Astrocyte (in vitro differentiated cells and primary cell): ENCODE measurements around the gene SPRED2. TPM values are rescaled to one million over a fixed set of nuclear protein-coding genes. Genes with fewer than 3 reads are reported as not detected.

Experiments used
- DNase-seq: peaks from one replicate; pipeline ENCODE4 v3.0.0-alpha.2; 2010; ENCODE audit warnings: low read depth
- FAIRE-seq: peaks from 2 replicates; lab custom pipeline; 2011; peaks lifted over from hg19 to GRCh38; lab: Jason Lieb, UNC
- H2AFZ ChIP-seq: 2 replicates; pipeline ENCODE4 v1.6.0; 2012; ENCODE audit warnings: low read depth, low read length, inconsistent platforms
- H3K27ac ChIP-seq: 2 replicates; pipeline ENCODE4 v1.5.1; 2011; ENCODE audit warnings: low read depth, low read length, inconsistent platforms
- H3K27me3 ChIP-seq: 2 replicates; pipeline ENCODE4 v1.6.0; 2011; ENCODE audit warnings: low read length, inconsistent platforms; ENCODE audit not compliant: insufficient read depth
- H3K36me3 ChIP-seq: 2 replicates; pipeline ENCODE4 v1.5.1; 2011; ENCODE audit warnings: low read length, inconsistent platforms; ENCODE audit not compliant: insufficient read depth
- H3K4me1 ChIP-seq: 2 replicates; pipeline ENCODE4 v1.5.1; 2011; ENCODE audit warnings: low read length, inconsistent platforms; ENCODE audit not compliant: insufficient read depth
- H3K4me2 ChIP-seq: 2 replicates; pipeline ENCODE4 v1.6.0; 2012; ENCODE audit warnings: low read length, inconsistent platforms
- H3K4me3 ChIP-seq: 2 replicates; pipeline ENCODE4 v1.5.1; 2011; ENCODE audit warnings: low read depth, mild to moderate bottlenecking, low read length, inconsistent platforms; ENCODE audit not compliant: insufficient read depth
- H3K79me2 ChIP-seq: 2 replicates; pipeline ENCODE4 v1.6.0; 2012; ENCODE audit warnings: mild to moderate bottlenecking, low read length, inconsistent platforms; ENCODE audit not compliant: insufficient read depth
- H3K9ac ChIP-seq: 2 replicates; pipeline ENCODE4 v1.6.0; 2012; ENCODE audit warnings: mild to moderate bottlenecking, low read length, inconsistent platforms
- H3K9me3 ChIP-seq: 2 replicates; pipeline ENCODE4 v1.5.1; 2012; ENCODE audit warnings: low read depth, mild to moderate bottlenecking, low read length, inconsistent platforms; ENCODE audit not compliant: insufficient read depth
- H4K20me1 ChIP-seq: 2 replicates; pipeline ENCODE4 v1.6.0; 2012; ENCODE audit warnings: low read length, inconsistent platforms; ENCODE audit not compliant: insufficient read depth
- H3K27ac Mint-ChIP-seq: one replicate; pipeline ENCODE4 v1.8.0; 2021; ENCODE audit warnings: mild to moderate bottlenecking, mixed read lengths; ENCODE audit not compliant: unreplicated experiment
- H3K27me3 Mint-ChIP-seq: one replicate; pipeline ENCODE4 v1.8.0; 2021; ENCODE audit warnings: low read depth, mixed read lengths; ENCODE audit not compliant: unreplicated experiment
- H3K36me3 Mint-ChIP-seq: one replicate; pipeline ENCODE4 v1.8.0; 2021; ENCODE audit warnings: low read depth, mixed read lengths; ENCODE audit not compliant: unreplicated experiment
- H3K4me1 Mint-ChIP-seq: one replicate; pipeline ENCODE4 v1.8.0; 2021; ENCODE audit warnings: low read depth, mixed read lengths; ENCODE audit not compliant: unreplicated experiment
- H3K4me3 Mint-ChIP-seq: one replicate; pipeline ENCODE4 v1.8.0; 2021; ENCODE audit warnings: mild to moderate bottlenecking, moderate library complexity, mixed read lengths; ENCODE audit not compliant: unreplicated experiment
- H3K9me3 Mint-ChIP-seq: one replicate; pipeline ENCODE4 v1.8.0; 2021; ENCODE audit warnings: mild to moderate bottlenecking, mixed read lengths; ENCODE audit not compliant: unreplicated experiment
- CTCF ChIP-seq: IDR thresholded peaks from 2 replicates; pipeline ENCODE4 v1.5.1; 2011; ENCODE audit warnings: low read depth, mild to moderate bottlenecking, inconsistent platforms, low read length, moderate library complexity; ENCODE audit not compliant: insufficient read depth
- EZH2 ChIP-seq: IDR thresholded peaks from 2 replicates; pipeline ENCODE4 v1.6.1; 2012; ENCODE audit warnings: mild to moderate bottlenecking, low read length, inconsistent platforms; ENCODE audit not compliant: insufficient read depth
- total RNA-seq: library from RNA; stranded (reverse); gene quantifications from 2 replicates; pipeline ENCODE4 v1.2.1, GENCODE V29; 2021

Gene SPRED2
- total RNA-seq, 1 donor from 2014 or later = 47.3 TPM

GRCh38 chr2:65397122-65397521 is 35.3 kb downstream of the SPRED2 start:
- Mint-ChIP-seq H3K27me3 (no peaks in the 10 kb centered on the region), H3K4me1 (peaks cover 28% of the 10 kb centered on the region), H3K9me3 (no peaks in the 10 kb centered on the region), H3K27ac (peak overlapping the region; percentile 42), H3K4me3 (peak overlapping the region; percentile 47), H3K36me3 (peaks cover 2% of the 10 kb centered on the region)
- TF ChIP-seq CTCF (no peak), EZH2 (no peak)
- no peak overlapping the region for H2AFZ ChIP-seq
- DNase-seq (peak; percentile 66), FAIRE-seq (no peak)
- H3K4me2 ChIP-seq = peak overlapping the region; percentile 57
- no peak overlapping the region for H3K4me3 ChIP-seq
- H3K27me3 ChIP-seq = no peaks in the 10 kb centered on the region
- peaks cover 97% of the 10 kb centered on the region for H3K79me2 ChIP-seq
- H3K9ac ChIP-seq = peak overlapping the region; percentile 16
- H3K36me3 ChIP-seq = no peaks in the 10 kb centered on the region
- H3K27ac ChIP-seq = peak overlapping the region; percentile 18
- H3K9me3 ChIP-seq = no peaks in the 10 kb centered on the region
- peaks cover 91% of the 10 kb centered on the region for H4K20me1 ChIP-seq
- peaks cover 20% of the 10 kb centered on the region for H3K4me1 ChIP-seq

GRCh38 chr2:65396348-65397026 is 35.9 kb downstream of the SPRED2 start:
- peaks cover 2% of the 10 kb centered on the region for H3K36me3 Mint-ChIP-seq
- H3K4me1 ChIP-seq = peaks cover 20% of the 10 kb centered on the region
- H3K4me3 Mint-ChIP-seq = peak overlapping the region; percentile 36
- peak overlapping the region; percentile 57 for H3K4me2 ChIP-seq
- H3K9me3 ChIP-seq = no peaks in the 10 kb centered on the region
- no peak overlapping the region for H2AFZ ChIP-seq
- peak overlapping the region; percentile 2 for H3K9ac ChIP-seq
- TF ChIP-seq CTCF = no peak
- TF ChIP-seq EZH2 = no peak
- H3K27me3 ChIP-seq = no peaks in the 10 kb centered on the region
- DNase-seq (peak; percentile 71), FAIRE-seq (no peak)
- H3K79me2 ChIP-seq = peaks cover 99% of the 10 kb centered on the region
- H3K36me3 ChIP-seq = no peaks in the 10 kb centered on the region
- H3K4me1 Mint-ChIP-seq = peaks cover 28% of the 10 kb centered on the region
- peaks cover 89% of the 10 kb centered on the region for H4K20me1 ChIP-seq
- H3K9me3 Mint-ChIP-seq = no peaks in the 10 kb centered on the region
- no peak overlapping the region for H3K4me3 ChIP-seq
- H3K27ac Mint-ChIP-seq = peak overlapping the region; percentile 42
- H3K27ac ChIP-seq = peak overlapping the region; percentile 4
- H3K27me3 Mint-ChIP-seq = no peaks in the 10 kb centered on the region
